Measurements from ENCODE around the gene CRPPA. TPM values are rescaled to one million over a fixed set of nuclear protein-coding genes. Genes with fewer than 3 reads are reported as not detected.
"Not testable (repeated sequence)": the region's sequence is repeated elsewhere in the genome, so short reads cannot be mapped to it uniquely, and the experiment has no call there.

Gene CRPPA
- 1 to 10 TPM in 1 of 4 donors, under 1 TPM in 2, not detected in 1; 0.34 to 2.3 (median 0.45) TPM for polyA plus RNA-seq
- long read RNA-seq, donor 1, result 0 reads
- long read RNA-seq, donor 2, result 0 reads
- long read RNA-seq, donor 3, result 0 reads
- long read RNA-seq, donor 4, result 0 reads
- long read RNA-seq, donor 5, result 0 reads
- long read RNA-seq, donor 6, result 0 reads
- long read RNA-seq, donor 7, result 0 reads
- long read RNA-seq, donor 8, result 0 reads
- long read RNA-seq, donor 9, result 0 reads
- long read RNA-seq, donor 10, result 0 reads

GRCh38 chr7:16421333-16422102 is at the start of gene CRPPA:
Gene CRPPA, minus strand, starts transcription at chr7:16421538. Its CDS starts 216 bp downstream, at chr7:16421322.
- no peaks in the 10 kb centered on the region for H3K36me3 ChIP-seq (ENCODE audit: control insufficient read depth in 3 of 3, insufficient read depth in 2 of 3, low read depth in 1 of 3, low read length in 3 of 3)
- peak within 1 kb of the TSS; percentile 50 to 61 (median 55) for H3K4me3 ChIP-seq (ENCODE audit: low read depth in 1 of 3, low read length in 3 of 3)
- H3K4me1 ChIP-seq (ENCODE audit: control insufficient read depth in 3 of 3, insufficient read depth in 2 of 3, low read depth in 1 of 3, low read length in 2 of 3), result peaks cover 0 to 17% (median 6%) of the 10 kb centered on the region in 3 donors
- 3 to 10% (median 8%) methylated on average over 33 to 50 of the region's 50 CpGs for WGBS, 3 donors
- H3K27me3 ChIP-seq (ENCODE audit: control insufficient read depth in 3 of 3, insufficient read depth in 3 of 3, low read length in 3 of 3), result no peaks in the 10 kb centered on the region
- H3K27ac ChIP-seq (ENCODE audit: low read depth in 1 of 3, low read length in 2 of 3), result peak within 1 kb of the TSS; percentile 91 to 96 (median 93)
- DNase-seq, result peak; percentile 82 to 84
- no peak for FAIRE-seq
- no peaks in the 10 kb centered on the region for H3K9me3 ChIP-seq (ENCODE audit: control insufficient read depth in 2 of 2, insufficient read depth in 1 of 2, low read depth in 1 of 2, low read length in 1 of 2)

GRCh38 chr7:16465469-16466361 is 44.4 kb upstream of the CRPPA start, which contains the start of gene SOSTDC1:
Gene SOSTDC1, minus strand, starts transcription at chr7:16465738. Its CDS starts 70 bp downstream, at chr7:16465668.
- no peak for FAIRE-seq
- Histone ChIP-seq H3K27ac (ENCODE audit: low read depth in 1 of 3, low read length in 2 of 3) (peak within 1 kb of the TSS in 2 of 3 donors; percentile 10 to 83), H3K4me3 (ENCODE audit: low read depth in 1 of 3, low read length in 3 of 3) (peak within 1 kb of the TSS in 1 of 3 donors; percentile 31), H3K36me3 (ENCODE audit: control insufficient read depth in 3 of 3, insufficient read depth in 2 of 3, low read depth in 1 of 3, low read length in 3 of 3) (no peaks in the 10 kb centered on the region), H3K27me3 (ENCODE audit: control insufficient read depth in 3 of 3, insufficient read depth in 3 of 3, low read length in 3 of 3) (no peaks in the 10 kb centered on the region), H3K4me1 (ENCODE audit: control insufficient read depth in 3 of 3, insufficient read depth in 2 of 3, low read depth in 1 of 3, low read length in 2 of 3) (no peaks in the 10 kb centered on the region), H3K9me3 (ENCODE audit: control insufficient read depth in 2 of 2, insufficient read depth in 1 of 2, low read depth in 1 of 2, low read length in 1 of 2) (no peaks in the 10 kb centered on the region)
- WGBS, 3 donors, result 8 to 18% (median 14%) methylated on average over 10 of the region's 10 CpGs
- peak; percentile 29 to 77 for DNase-seq

GRCh38 chr7:16463949-16464715 is 42.8 kb upstream of the CRPPA start:
- Histone ChIP-seq H3K36me3 (ENCODE audit: control insufficient read depth in 3 of 3, insufficient read depth in 2 of 3, low read depth in 1 of 3, low read length in 3 of 3) (no peaks in the 10 kb centered on the region), H3K4me3 (ENCODE audit: low read depth in 1 of 3, low read length in 3 of 3) (peak overlapping the region in 1 of 3 donors; percentile 31), H3K27me3 (ENCODE audit: control insufficient read depth in 3 of 3, insufficient read depth in 3 of 3, low read length in 3 of 3) (no peaks in the 10 kb centered on the region), H3K9me3 (ENCODE audit: control insufficient read depth in 2 of 2, insufficient read depth in 1 of 2, low read depth in 1 of 2, low read length in 1 of 2) (no peaks in the 10 kb centered on the region), H3K27ac (ENCODE audit: low read depth in 1 of 3, low read length in 2 of 3) (no peak overlapping the region), H3K4me1 (ENCODE audit: control insufficient read depth in 3 of 3, insufficient read depth in 2 of 3, low read depth in 1 of 3, low read length in 2 of 3) (no peaks in the 10 kb centered on the region)
- peak in 1 of 2 donors; percentile 37 for DNase-seq
- WGBS, 3 donors, result 45 to 61% (median 48%) methylated on average over 10 of the region's 10 CpGs
- FAIRE-seq, result no peak

- H3K4me3 ChIP-seq (ENCODE audit: low read depth in 1 of 3, low read length in 3 of 3), result peak overlapping the region in 1 of 3 donors; percentile 31
- FAIRE-seq, result no peak
Measured at GRCh38 chr7:16463520-16463919, 42.2 kb upstream of the CRPPA start.

GRCh38 chr7:16462431-16462889 is 41.1 kb upstream of the CRPPA start:
- Histone ChIP-seq H3K4me3 (ENCODE audit: low read depth in 1 of 3, low read length in 3 of 3) (no peak overlapping the region), H3K27me3 (ENCODE audit: control insufficient read depth in 3 of 3, insufficient read depth in 3 of 3, low read length in 3 of 3) (no peaks in the 10 kb centered on the region), H3K4me1 (ENCODE audit: control insufficient read depth in 3 of 3, insufficient read depth in 2 of 3, low read depth in 1 of 3, low read length in 2 of 3) (no peaks in the 10 kb centered on the region), H3K27ac (ENCODE audit: low read depth in 1 of 3, low read length in 2 of 3) (no peak overlapping the region), H3K36me3 (ENCODE audit: control insufficient read depth in 3 of 3, insufficient read depth in 2 of 3, low read depth in 1 of 3, low read length in 3 of 3) (no peaks in the 10 kb centered on the region), H3K9me3 (ENCODE audit: control insufficient read depth in 2 of 2, insufficient read depth in 1 of 2, low read depth in 1 of 2, low read length in 1 of 2) (no peaks in the 10 kb centered on the region)
- 91 to 92% (median 92%) methylated on average over 7 of the region's 7 CpGs for WGBS, 3 donors
- DNase-seq (no peak), FAIRE-seq (no peak)

More at GRCh38 chr7:16463520-16463919, 42.2 kb upstream of the CRPPA start:
- WGBS, 3 donors, result 29 to 56% (median 45%) methylated on average over 2 of the region's 2 CpGs
- Histone ChIP-seq H3K9me3 (ENCODE audit: control insufficient read depth in 2 of 2, insufficient read depth in 1 of 2, low read depth in 1 of 2, low read length in 1 of 2) (no peaks in the 10 kb centered on the region), H3K27me3 (ENCODE audit: control insufficient read depth in 3 of 3, insufficient read depth in 3 of 3, low read length in 3 of 3) (no peaks in the 10 kb centered on the region), H3K27ac (ENCODE audit: low read depth in 1 of 3, low read length in 2 of 3) (no peak overlapping the region), H3K36me3 (ENCODE audit: control insufficient read depth in 3 of 3, insufficient read depth in 2 of 3, low read depth in 1 of 3, low read length in 3 of 3) (no peaks in the 10 kb centered on the region), H3K4me1 (ENCODE audit: control insufficient read depth in 3 of 3, insufficient read depth in 2 of 3, low read depth in 1 of 3, low read length in 2 of 3) (no peaks in the 10 kb centered on the region)
- peak in 1 of 2 donors; percentile 9 for DNase-seq

GRCh38 chr7:16460789-16461493 is 39.6 kb upstream of the CRPPA start:
- 84 to 93% (median 90%) methylated on average over 2 of the region's 2 CpGs for WGBS, 3 donors
- Histone ChIP-seq H3K36me3 (ENCODE audit: control insufficient read depth in 3 of 3, insufficient read depth in 2 of 3, low read depth in 1 of 3, low read length in 3 of 3) (no peaks in the 10 kb centered on the region), H3K9me3 (ENCODE audit: control insufficient read depth in 2 of 2, insufficient read depth in 1 of 2, low read depth in 1 of 2, low read length in 1 of 2) (no peaks in the 10 kb centered on the region), H3K27ac (ENCODE audit: low read depth in 1 of 3, low read length in 2 of 3) (no peak overlapping the region), H3K4me1 (ENCODE audit: control insufficient read depth in 3 of 3, insufficient read depth in 2 of 3, low read depth in 1 of 3, low read length in 2 of 3) (no peaks in the 10 kb centered on the region), H3K27me3 (ENCODE audit: control insufficient read depth in 3 of 3, insufficient read depth in 3 of 3, low read length in 3 of 3) (no peaks in the 10 kb centered on the region), H3K4me3 (ENCODE audit: low read depth in 1 of 3, low read length in 3 of 3) (no peak overlapping the region)
- no peak for DNase-seq
- no peak for FAIRE-seq

GRCh38 chr7:16456303-16456702 is 35.0 kb upstream of the CRPPA start:
- not testable (repeated sequence) for H3K4me1 ChIP-seq (ENCODE audit: control insufficient read depth in 3 of 3, insufficient read depth in 2 of 3, low read depth in 1 of 3, low read length in 2 of 3); H3K36me3 ChIP-seq (ENCODE audit: control insufficient read depth in 3 of 3, insufficient read depth in 2 of 3, low read depth in 1 of 3, low read length in 3 of 3); DNase-seq; H3K27ac ChIP-seq (ENCODE audit: low read depth in 1 of 3, low read length in 2 of 3); FAIRE-seq; H3K9me3 ChIP-seq (ENCODE audit: control insufficient read depth in 2 of 2, insufficient read depth in 1 of 2, low read depth in 1 of 2, low read length in 1 of 2); H3K4me3 ChIP-seq (ENCODE audit: low read depth in 1 of 3, low read length in 3 of 3); H3K27me3 ChIP-seq (ENCODE audit: control insufficient read depth in 3 of 3, insufficient read depth in 3 of 3, low read length in 3 of 3)
- 43 to 100% (median 47%) methylated on average over 1 of the region's 1 CpG for WGBS, 3 donors
